Measurements from ENCODE around the gene PROS1. TPM values are rescaled to one million over a fixed set of nuclear protein-coding genes. Genes with fewer than 3 reads are reported as not detected.
"Not testable (repeated sequence)": the region's sequence is repeated elsewhere in the genome, so short reads cannot be mapped to it uniquely, and the experiment has no call there.

PROS1 gene
- total and polyA plus RNA-seq, 10 of the 15 experiments (the other 5 are each of a cell fraction or from before 2014, with no cell fraction given): 0.10 TPM; not detected in 9

DNA sequence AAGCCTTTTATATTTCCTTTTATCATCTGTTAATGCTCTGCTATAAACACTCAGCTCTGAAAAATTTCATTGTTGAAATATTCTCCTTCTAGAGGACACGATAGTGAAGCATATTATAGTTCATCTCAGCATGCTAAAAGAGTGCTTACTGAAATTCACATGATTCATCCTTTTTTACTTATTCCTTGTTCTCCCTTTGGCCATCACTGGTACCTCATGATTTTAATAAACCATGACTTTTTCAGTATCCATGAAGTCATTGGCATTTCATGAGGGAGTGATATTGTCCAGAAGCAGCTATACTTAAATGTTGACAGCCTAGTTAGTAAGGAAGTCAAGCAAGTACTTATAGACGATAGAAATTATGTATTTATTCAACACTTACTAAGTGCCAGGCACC, 112.7 kb downstream of the PROS1 start (continued):
- TF ChIP-seq CBX5 (IDR thresholded peaks at IDR 0.05; ENCODE audit: low read depth) (no peak), WRNIP1 (IDR thresholded peaks at IDR 0.05; ENCODE audit: borderline replicate concordance, low read depth, low read length) (no peak)

DNA sequence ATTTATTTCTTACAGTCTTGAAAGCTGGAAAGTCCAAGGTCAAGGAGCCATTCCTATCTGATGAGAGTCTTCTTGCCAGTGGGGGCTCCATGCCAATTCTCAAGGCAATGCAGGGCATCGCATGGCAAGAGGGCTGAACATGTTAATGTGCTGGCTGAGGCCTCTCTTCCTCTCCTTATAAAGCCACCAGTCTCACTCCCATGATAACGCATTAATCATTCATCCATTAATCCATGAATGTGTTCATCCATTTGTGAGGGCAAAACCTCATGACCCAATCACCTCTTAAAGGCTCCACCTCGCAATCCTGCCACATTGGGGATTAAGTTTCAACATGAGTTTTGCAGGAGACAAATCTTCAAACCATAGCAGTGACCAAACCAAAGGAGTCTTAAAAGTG, 118.3 kb downstream of the PROS1 start:
- H3K9me3 ChIP-seq (replicated peaks; ENCODE audit: control insufficient read depth, insufficient read depth, low read length): no peaks in the 10 kb centered on the region; the same call in 2 of the 3 replicates
- no peak overlapping the region for H3K4me2 ChIP-seq (ENCODE audit: control insufficient read depth, insufficient read depth)
- RAD21 ChIA-PET (ENCODE audit: unreplicated experiment): no interaction called here
- intact Hi-C loops (cut with micrococcal nuclease; ENCODE audit: unreplicated experiment) (no loop called here), in situ Hi-C loops (cut with MboI) (no loop called here)
- TF ChIP-seq ZBED1 (IDR thresholded peaks at IDR 0.05; ENCODE audit: borderline replicate concordance): no peak
- no peak for TF ChIP-seq BRCA1 (IDR thresholded peaks at IDR 0.05; ENCODE audit: low read depth, low read length)
- TF ChIP-seq CBX3 (IDR thresholded peaks at IDR 0.05; ENCODE audit: borderline replicate concordance, low read depth): no peak
- TF ChIP-seq CBFB (IDR thresholded peaks at IDR 0.05; ENCODE audit: low read depth): no peak
- no peak for TF ChIP-seq ZNF384 (IDR thresholded peaks at IDR 0.05; ENCODE audit: borderline replicate concordance, low read depth, low read length)
- TF ChIP-seq, protein P1, sequence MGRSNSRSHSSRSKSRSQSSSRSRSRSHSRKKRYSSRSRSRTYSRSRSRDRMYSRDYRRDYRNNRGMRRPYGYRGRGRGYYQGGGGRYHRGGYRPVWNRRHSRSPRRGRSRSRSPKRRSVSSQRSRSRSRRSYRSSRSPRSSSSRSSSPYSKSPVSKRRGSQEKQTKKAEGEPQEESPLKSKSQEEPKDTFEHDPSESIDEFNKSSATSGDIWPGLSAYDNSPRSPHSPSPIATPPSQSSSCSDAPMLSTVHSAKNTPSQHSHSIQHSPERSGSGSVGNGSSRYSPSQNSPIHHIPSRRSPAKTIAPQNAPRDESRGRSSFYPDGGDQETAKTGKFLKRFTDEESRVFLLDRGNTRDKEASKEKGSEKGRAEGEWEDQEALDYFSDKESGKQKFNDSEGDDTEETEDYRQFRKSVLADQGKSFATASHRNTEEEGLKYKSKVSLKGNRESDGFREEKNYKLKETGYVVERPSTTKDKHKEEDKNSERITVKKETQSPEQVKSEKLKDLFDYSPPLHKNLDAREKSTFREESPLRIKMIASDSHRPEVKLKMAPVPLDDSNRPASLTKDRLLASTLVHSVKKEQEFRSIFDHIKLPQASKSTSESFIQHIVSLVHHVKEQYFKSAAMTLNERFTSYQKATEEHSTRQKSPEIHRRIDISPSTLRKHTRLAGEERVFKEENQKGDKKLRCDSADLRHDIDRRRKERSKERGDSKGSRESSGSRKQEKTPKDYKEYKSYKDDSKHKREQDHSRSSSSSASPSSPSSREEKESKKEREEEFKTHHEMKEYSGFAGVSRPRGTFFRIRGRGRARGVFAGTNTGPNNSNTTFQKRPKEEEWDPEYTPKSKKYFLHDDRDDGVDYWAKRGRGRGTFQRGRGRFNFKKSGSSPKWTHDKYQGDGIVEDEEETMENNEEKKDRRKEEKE (IDR thresholded peaks at IDR 0.05): no peak
- no peak for TF ChIP-seq EZH2 (IDR thresholded peaks at IDR 0.05; ENCODE audit: borderline replicate concordance, control insufficient read depth, low read depth, low read length)
- TF ChIP-seq EP300 (IDR thresholded peaks at IDR 0.05; ENCODE audit: borderline replicate concordance in 1 of 2, control insufficient read depth in 1 of 2, low read depth in 2 of 2, low read length in 2 of 2): no peak
- no peak for TF ChIP-seq SIN3A (IDR thresholded peaks at IDR 0.05; ENCODE audit: low read depth, low read length)
- TF ChIP-seq, protein P2, sequence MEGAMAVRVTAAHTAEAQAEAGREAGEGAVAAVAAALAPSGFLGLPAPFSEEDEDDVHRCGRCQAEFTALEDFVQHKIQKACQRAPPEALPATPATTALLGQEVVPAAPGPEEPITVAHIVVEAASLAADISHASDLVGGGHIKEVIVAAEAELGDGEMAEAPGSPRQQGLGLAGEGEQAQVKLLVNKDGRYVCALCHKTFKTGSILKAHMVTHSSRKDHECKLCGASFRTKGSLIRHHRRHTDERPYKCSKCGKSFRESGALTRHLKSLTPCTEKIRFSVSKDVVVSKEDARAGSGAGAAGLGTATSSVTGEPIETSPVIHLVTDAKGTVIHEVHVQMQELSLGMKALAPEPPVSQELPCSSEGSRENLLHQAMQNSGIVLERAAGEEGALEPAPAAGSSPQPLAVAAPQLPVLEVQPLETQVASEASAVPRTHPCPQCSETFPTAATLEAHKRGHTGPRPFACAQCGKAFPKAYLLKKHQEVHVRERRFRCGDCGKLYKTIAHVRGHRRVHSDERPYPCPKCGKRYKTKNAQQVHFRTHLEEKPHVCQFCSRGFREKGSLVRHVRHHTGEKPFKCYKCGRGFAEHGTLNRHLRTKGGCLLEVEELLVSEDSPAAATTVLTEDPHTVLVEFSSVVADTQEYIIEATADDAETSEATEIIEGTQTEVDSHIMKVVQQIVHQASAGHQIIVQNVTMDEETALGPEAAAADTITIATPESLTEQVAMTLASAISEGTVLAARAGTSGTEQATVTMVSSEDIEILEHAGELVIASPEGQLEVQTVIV (IDR thresholded peaks at IDR 0.05; ENCODE audit: borderline replicate concordance, partially characterized antibody): no peak
- no peak overlapping the region for H3K27ac ChIP-seq (ENCODE audit: control insufficient read depth, insufficient read depth)
- no peak overlapping the region for H2AFZ ChIP-seq (ENCODE audit: control insufficient read depth, low read depth, low read length)
- H3K4me1 ChIP-seq (ENCODE audit: control insufficient read depth, insufficient read depth, low read length): no peaks in the 10 kb centered on the region
- no peaks in the 10 kb centered on the region for H4K20me1 ChIP-seq (ENCODE audit: control insufficient read depth, insufficient read depth)
- FAIRE-seq (no peak), ATAC-seq (no peak), DNase-seq (ENCODE audit: low read depth, low spot score) (no peak)
- whole genome bisulfite sequencing (ENCODE audit: insufficient coverage, insufficient replicate concordance, low lambda C conversion rate, missing lambda C conversion rate): 22% methylated on average over 3 of the region's 3 CpGs
- no peaks in the 10 kb centered on the region for H3K36me3 ChIP-seq (ENCODE audit: control insufficient read depth in 2 of 2, insufficient read depth in 2 of 2, low read length in 1 of 2)
- CTCF ChIA-PET: no interaction called here
- POLR2A ChIA-PET: no interaction called here
- no TSS peak for BruUV-seq (replicated peaks)
- no peak overlapping the region for H3K9ac ChIP-seq (ENCODE audit: control insufficient read depth, insufficient read depth, low read length)
- no peaks in the 10 kb centered on the region for H3K79me2 ChIP-seq (ENCODE audit: control insufficient read depth, insufficient read depth, low read length)
- H3K27me3 ChIP-seq (replicated peaks in 1 of 2; ENCODE audit: control insufficient read depth in 2 of 2, insufficient read depth in 2 of 2, low read length in 1 of 2): no peaks in the 10 kb centered on the region
- SMC1A ChIA-PET (ENCODE audit: uncharacterized antibody, unreplicated experiment): no interaction called here
- H3K4me3 ChIP-seq: no peak overlapping the region

DNA sequence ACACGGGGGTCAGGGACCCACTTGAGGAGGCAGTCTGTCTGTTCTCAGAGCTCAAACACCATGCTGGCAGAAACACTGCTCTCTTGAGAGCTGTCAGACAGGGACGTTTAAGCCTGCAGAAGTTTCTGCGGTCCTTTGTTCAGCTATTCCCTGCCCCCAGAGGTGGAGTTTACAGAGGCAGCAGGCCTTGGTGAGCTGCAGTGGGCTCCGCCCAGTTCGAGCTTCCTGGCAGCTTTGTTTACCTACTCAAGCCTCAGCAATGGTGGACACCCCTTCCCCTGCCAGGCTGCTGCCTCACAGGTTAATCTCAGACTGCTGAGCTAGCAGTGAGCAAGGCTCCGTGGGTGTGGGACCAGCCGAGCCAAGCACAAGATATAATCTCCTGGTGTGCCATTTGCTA, 121.5 kb downstream of the PROS1 start:
- FAIRE-seq; H3K79me2 ChIP-seq (ENCODE audit: control insufficient read depth, insufficient read depth, low read length); H3K9ac ChIP-seq (ENCODE audit: control insufficient read depth, insufficient read depth, low read length); ATAC-seq; H3K9me3 ChIP-seq (replicated peaks; ENCODE audit: control insufficient read depth, insufficient read depth, low read length); DNase-seq (ENCODE audit: low read depth, low spot score); H3K4me3 ChIP-seq; H2AFZ ChIP-seq (ENCODE audit: control insufficient read depth, low read depth, low read length); SMC1A ChIA-PET (ENCODE audit: uncharacterized antibody, unreplicated experiment); H3K4me2 ChIP-seq (ENCODE audit: control insufficient read depth, insufficient read depth); H3K27ac ChIP-seq (ENCODE audit: control insufficient read depth, insufficient read depth); H3K27me3 ChIP-seq (replicated peaks in 1 of 2; ENCODE audit: control insufficient read depth in 2 of 2, insufficient read depth in 2 of 2, low read length in 1 of 2); POLR2A ChIA-PET; H3K36me3 ChIP-seq (ENCODE audit: control insufficient read depth in 2 of 2, insufficient read depth in 2 of 2, low read length in 1 of 2); BruUV-seq (replicated peaks); in situ Hi-C loops (cut with MboI); H4K20me1 ChIP-seq (ENCODE audit: control insufficient read depth, insufficient read depth); intact Hi-C loops (cut with micrococcal nuclease; ENCODE audit: unreplicated experiment); H3K4me1 ChIP-seq (ENCODE audit: control insufficient read depth, insufficient read depth, low read length); RAD21 ChIA-PET (ENCODE audit: unreplicated experiment): not testable (repeated sequence)
- CTCF ChIA-PET: interaction anchor here (1.2 kb wide), 1 partner anchor 11 kb away, joined by 3 read pairs; no protein-coding TSS in a partner anchor
- WGBS (ENCODE audit: insufficient coverage, insufficient replicate concordance, low lambda C conversion rate, missing lambda C conversion rate): 33% methylated on average over 7 of the region's 7 CpGs

All from GM12878 (cell line).